SKM-1 (cell line): ENCODE results near the gene SYCP3.
"Not testable (repeated sequence)": the region's sequence is repeated elsewhere in the genome, so short reads cannot be mapped to it uniquely, and the experiment has no call there.

ENCODE experiments used
- DNase-seq: peaks from one replicate; lab custom pipeline; 2025; ENCODE audit not compliant: unreplicated experiment; lab: John Stamatoyannopoulos, UW

SYCP3 gene

DNA sequence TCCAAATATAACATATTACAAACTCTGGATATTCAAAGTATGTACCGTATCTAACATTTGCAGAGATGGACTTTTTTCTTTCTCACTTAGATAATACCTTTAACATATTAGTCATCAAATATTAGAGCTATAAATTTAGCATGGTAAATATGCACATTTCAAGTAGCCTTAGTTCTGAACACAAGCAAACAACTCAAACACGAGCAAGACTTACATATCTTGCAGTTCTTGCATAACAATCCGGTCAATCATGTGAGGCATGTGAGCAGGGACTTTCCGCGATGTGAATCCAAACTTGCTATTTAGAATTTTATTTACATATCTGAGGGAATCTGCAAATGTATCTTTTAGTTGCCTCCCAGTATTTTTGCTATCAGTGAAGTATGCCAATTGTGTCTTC, 22.1 kb upstream of the SYCP3 start:
- no peak for DNase-seq

GRCh38 chr12:101759396-101760047, 20.3 kb upstream of the SYCP3 start:
- DNase-seq: no peak

GRCh38 chr12:101750152-101750551, 10.9 kb upstream of the SYCP3 start:
- DNase-seq: no peak

- DNase-seq: no peak
These were observed 10.4 kb upstream of the SYCP3 start for GRCh38 chr12:101749657-101750056.

DNA sequence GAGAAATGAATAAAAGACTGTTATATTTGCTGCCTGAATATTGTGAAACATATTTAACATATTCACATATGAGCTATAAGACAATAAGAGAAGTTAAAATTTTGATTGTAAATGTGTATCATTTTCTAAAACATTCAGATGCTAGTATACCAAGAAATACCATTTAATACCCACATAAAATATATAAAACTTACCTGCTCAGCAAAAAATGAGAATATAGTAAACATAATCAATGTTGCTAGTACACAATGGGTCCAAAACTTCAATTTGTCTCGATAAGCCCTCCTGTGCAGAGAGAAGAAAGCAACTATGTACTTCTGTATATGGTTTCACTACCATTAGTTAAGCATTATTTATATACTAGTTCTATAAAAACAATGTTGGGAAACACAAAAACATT, 9.6 kb upstream of the SYCP3 start:
- DNase-seq: no peak

- peak; percentile 8 for DNase-seq
These were observed 8.4 kb upstream of the SYCP3 start for GRCh38 chr12:101747697-101748096.

GRCh38 chr12:101746661-101747060, 7.4 kb upstream of the SYCP3 start:
- DNase-seq: no peak

DNA sequence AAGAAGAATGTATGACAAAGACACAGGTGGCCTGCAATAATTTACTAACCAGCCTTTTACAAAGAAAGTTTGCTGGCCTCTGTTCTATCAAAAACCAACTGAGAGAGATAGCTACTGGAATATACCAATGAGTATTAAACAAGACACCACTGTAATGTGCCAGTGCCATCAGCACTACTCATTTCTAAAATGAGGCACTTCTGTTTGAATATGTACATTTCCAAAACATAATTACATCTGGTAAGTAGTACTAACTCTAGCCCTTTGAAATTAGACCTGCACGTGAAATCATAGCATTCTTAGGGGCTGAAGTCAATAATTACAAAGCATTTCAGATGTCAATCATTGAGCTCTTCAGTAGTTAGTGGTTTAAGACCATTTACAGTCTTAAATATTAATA, 6.9 kb upstream of the SYCP3 start:
- no peak for DNase-seq

GRCh38 chr12:101745481-101745880, 6.2 kb upstream of the SYCP3 start:
- no peak for DNase-seq

GRCh38 chr12:101743724-101744472, 4.6 kb upstream of the SYCP3 start:
- DNase-seq: no peak

DNA sequence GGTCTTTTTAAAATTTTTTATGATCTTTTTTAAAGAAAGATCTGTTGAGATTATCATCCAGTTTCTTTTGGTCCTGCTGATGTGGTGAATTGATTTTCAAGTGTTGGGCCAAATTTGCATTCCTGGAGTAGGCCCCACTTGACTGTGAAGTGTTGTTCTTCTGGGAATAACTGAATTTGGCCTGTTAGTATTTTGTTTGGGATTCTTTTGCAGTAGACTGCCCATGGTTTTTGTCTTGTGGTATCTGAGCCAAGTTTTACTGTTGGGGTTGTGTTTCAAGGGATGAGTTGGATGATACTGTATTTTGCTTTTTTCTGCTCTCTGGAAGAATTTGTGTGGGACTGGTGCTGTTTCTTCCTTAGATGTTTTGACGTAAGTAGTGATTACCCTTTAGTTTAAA, 4.0 kb upstream of the SYCP3 start:
- no peak for DNase-seq

DNA sequence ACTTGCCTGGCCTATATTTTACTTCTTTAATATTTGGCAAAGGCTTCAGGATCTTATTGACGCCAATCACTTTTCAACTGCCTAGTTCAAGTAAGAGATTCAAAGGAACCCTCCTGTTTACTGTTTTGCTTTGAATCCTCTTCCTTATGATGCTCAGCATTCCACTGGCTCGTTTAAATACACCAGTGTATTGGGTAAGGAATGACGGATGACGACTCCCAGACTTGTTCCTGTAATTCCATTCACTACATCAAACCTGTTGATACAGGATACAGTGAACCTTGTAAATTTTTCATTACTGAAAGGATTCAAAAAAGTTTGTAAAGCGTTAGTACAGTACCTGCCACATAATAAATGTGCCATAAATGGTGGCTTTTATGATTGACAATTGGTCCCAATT, 1.7 kb upstream of the SYCP3 start:
- DNase-seq: no peak

GRCh38 chr12:101740566-101740965, 1.3 kb upstream of the SYCP3 start:
- DNase-seq: no peak

- no peak for DNase-seq
These were observed 1.8 kb downstream of the SYCP3 start for GRCh38 chr12:101737476-101737875.

GRCh38 chr12:101734482-101734881, 4.8 kb downstream of the SYCP3 start:
- not testable (repeated sequence) for DNase-seq

GRCh38 chr12:101733166-101733565, 6.1 kb downstream of the SYCP3 start:
- no peak for DNase-seq

- DNase-seq: no peak
These were observed 6.9 kb downstream of the SYCP3 start for GRCh38 chr12:101732318-101732717.

DNA sequence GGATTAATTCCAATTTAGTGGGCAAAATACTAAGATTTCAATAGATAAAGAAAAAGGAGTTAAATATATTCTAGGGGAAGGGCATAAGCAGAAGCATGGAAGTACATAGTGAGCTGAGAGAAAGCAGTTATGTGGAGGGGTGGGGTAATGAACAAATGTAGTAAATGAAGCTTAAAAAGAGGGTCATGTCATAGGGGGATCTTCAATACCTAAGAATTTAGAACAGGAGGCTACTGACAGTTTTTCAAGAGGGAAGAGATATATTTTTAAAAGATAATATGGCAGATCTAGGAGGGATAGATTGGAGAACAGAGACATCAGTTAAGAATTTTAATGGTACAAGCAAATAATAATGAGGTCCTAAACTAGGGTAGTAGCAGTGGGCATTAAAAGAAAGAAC, 9.4 kb downstream of the SYCP3 start:
- DNase-seq: no peak

- no peak for DNase-seq
These were observed 12.2 kb downstream of the SYCP3 start for GRCh38 chr12:101727098-101727497.

DNA sequence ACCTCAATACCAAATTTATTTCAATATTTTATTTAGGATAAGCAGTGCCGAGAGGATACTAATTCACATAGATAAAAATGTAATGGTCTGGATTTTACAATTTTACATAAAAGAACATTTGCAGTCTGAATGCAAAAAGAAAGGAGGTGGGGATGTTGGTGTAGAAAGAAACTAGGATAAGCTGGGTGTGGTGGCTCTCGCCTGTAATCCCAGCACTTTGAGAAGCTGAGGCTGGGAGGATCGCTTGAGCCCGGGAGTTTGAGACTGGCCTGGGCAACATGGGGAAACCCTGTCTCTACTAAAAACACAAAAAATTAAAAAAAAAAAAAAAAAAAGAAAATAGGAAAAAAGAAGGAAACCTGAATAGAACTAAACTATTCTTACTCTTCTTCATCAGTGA, 16.9 kb downstream of the SYCP3 start:
- DNase-seq: no peak

DNA sequence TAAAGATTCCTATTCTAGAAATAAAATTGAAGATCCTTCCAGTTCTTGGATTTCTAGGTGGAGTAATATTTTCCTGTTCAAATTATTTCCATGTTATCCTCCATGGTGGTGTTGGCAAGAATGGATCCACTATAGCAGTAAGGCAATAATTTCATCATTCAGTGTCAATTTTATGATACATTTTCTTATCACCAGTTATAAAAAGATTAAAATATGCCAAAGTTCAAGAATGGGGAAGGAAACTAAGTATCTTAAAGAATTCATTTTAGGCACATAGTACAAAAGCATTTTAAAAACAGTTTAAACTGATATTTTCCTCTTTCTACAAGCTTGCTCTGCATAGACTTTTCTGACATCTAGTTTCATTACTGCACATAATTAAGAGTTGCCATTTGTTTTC, 19.1 kb downstream of the SYCP3 start:
- DNase-seq: no peak

DNA sequence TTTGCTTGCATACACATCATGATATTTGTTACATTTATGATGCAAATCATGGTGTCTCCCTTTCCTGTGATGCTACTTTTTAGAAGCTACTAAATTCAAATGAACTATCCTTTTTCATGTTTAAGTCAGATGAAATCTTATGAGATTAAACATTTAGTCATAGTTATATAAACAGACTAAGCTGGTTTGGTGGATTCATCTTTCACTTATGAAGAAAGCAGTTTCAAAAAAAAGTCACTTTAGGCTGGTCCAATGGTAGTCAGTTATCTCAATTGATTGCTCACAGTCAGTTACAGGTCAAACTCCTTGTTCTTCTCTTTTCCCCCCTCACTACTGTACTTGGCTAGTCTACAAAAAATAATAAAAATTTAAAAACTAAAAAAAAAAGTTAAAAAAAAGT, 19.7 kb downstream of the SYCP3 start:
- DNase-seq: no peak
